Measurements from ENCODE around the gene ATXN10. TPM values are rescaled to one million over a fixed set of nuclear protein-coding genes. Genes with fewer than 3 reads are reported as not detected.

ATXN10 gene
- total and polyA plus RNA-seq, 2 of the 8 experiments (the other 6 are each of a cell fraction or from before 2014, with no cell fraction given), result 134 to 210 TPM

DNA sequence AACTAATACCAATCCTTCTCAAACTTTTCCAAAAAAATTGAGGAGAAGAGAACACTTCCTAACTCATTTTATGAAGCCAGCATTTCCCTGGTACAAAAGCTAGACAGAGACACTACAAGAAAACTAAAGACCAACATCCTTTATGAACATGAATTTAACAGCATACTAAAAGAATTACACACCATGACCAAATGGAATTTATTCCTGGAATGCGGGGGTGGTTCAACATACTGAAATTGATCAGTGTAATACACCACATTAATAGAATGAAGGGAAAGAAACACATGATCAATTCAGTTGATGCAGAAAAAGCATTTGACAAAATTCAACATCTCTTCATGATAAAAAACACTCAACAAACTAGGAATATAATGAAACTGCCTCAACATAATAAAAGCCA lies 157.2 kb downstream of the ATXN10 start:
- no peak overlapping the region for H3K18ac ChIP-seq (ENCODE audit: extremely low read depth, low read length)
- H2AK5ac ChIP-seq (ENCODE audit: low read depth, low read length), result no peak overlapping the region
- H2AFZ ChIP-seq (ENCODE audit: low read length), result no peak overlapping the region
- ChIA-PET POLR2A (ENCODE audit: partially characterized antibody) (no interaction called here), CTCF (ENCODE audit: partially characterized antibody) (interaction anchor here (1.3 kb wide), 1 partner anchor 11 kb away, joined by 4 read pairs; no protein-coding TSS in a partner anchor)
- H3K23me2 ChIP-seq (ENCODE audit: low read depth, low read length), result no peaks in the 10 kb centered on the region; the same call in 1 of the 2 replicates
- no peak overlapping the region for H4K8ac ChIP-seq (ENCODE audit: extremely low read depth, insufficient read depth, low read length)
- no peak overlapping the region for H2BK15ac ChIP-seq (ENCODE audit: low read length)
- peaks cover 0 to 5% (median 0%) of the 10 kb centered on the region in 4 experiments; a peak in 1 of 7 replicates for H3K4me1 ChIP-seq (replicated peaks in 1 of 4; ENCODE audit: control insufficient read depth in 3 of 4, insufficient read depth in 4 of 4, low read length in 3 of 4)
- DNase-seq (ENCODE audit: low read depth in 1 of 2, low spot score in 2 of 2), result no peak
- no peak overlapping the region for H3K4me3 ChIP-seq (ENCODE audit: extremely low read depth in 1 of 4, insufficient read depth in 2 of 4, low read depth in 3 of 4, low read length in 4 of 4)
- H3K4ac ChIP-seq (replicated peaks; ENCODE audit: insufficient read length, low read depth, low read length), result no peak overlapping the region
- H3K14ac ChIP-seq (ENCODE audit: insufficient read length), result no peak overlapping the region
- WGBS, 2 experiments (ENCODE audit: extremely low coverage in 1 of 2, insufficient coverage in 1 of 2, insufficient read length in 1 of 2, insufficient replicate concordance in 2 of 2, low coverage in 1 of 2, low lambda C conversion rate in 2 of 2, missing lambda C conversion rate in 1 of 2), result 100% methylated on average over 1 of the region's 1 CpG; no CpG with 5 or more reads in 1 of the 2 experiments
- H2BK120ac ChIP-seq (replicated peaks; ENCODE audit: low read depth, low read length), result no peak overlapping the region
- H3K23ac ChIP-seq (ENCODE audit: insufficient read length), result no peak overlapping the region
- no peak overlapping the region for H2BK5ac ChIP-seq (ENCODE audit: low read depth, low read length)
- H3K9me3 ChIP-seq (ENCODE audit: insufficient read depth in 2 of 2, low read depth in 1 of 2, low read length in 1 of 2), result no peaks in the 10 kb centered on the region
- H4K5ac ChIP-seq (ENCODE audit: insufficient read length, low read depth, low read length), result no peak overlapping the region
- no peak overlapping the region for H3K9ac ChIP-seq (replicated peaks in 1 of 4; ENCODE audit: extremely low read depth in 1 of 4, low read depth in 3 of 4, low read length in 3 of 4)
- H2BK20ac ChIP-seq (ENCODE audit: low read length), result no peak overlapping the region
- FAIRE-seq, result no peak
- H3K27me3 ChIP-seq (replicated peaks in 1 of 4; ENCODE audit: control insufficient read depth in 3 of 4, extremely low read depth in 1 of 4, insufficient read depth in 3 of 4, low read length in 3 of 4), result no peaks in the 10 kb centered on the region
- H3K36me3 ChIP-seq (ENCODE audit: control insufficient read depth in 2 of 4, insufficient read depth in 4 of 4, low read length in 3 of 4), result peaks cover 0 to 4% (median 2%) of the 10 kb centered on the region in 4 experiments; a peak in 3 of 8 replicates
- no peaks in the 10 kb centered on the region for H3K79me2 ChIP-seq (ENCODE audit: control insufficient read depth in 1 of 2, insufficient read depth in 2 of 2, low read length in 2 of 2)
- peaks cover 3 to 4% of the 10 kb centered on the region in 2 experiments for H4K20me1 ChIP-seq (replicated peaks in 1 of 2; ENCODE audit: control insufficient read depth in 1 of 2, insufficient read depth in 2 of 2, low read length in 2 of 2)
- H2BK12ac ChIP-seq (ENCODE audit: low read depth, low read length), result no peak overlapping the region
- no peak overlapping the region for H3K4me2 ChIP-seq (ENCODE audit: insufficient read depth in 1 of 2, low read depth in 2 of 2, low read length in 2 of 2)
- no peak overlapping the region for H3K56ac ChIP-seq (replicated peaks; ENCODE audit: insufficient read length, low read depth, low read length)
- H3K27ac ChIP-seq (ENCODE audit: low read depth, low read length), result no peak overlapping the region
- H4K91ac ChIP-seq (replicated peaks; ENCODE audit: insufficient read length, low read length), result no peak overlapping the region
- H3K79me1 ChIP-seq (ENCODE audit: low read depth, low read length), result no peaks in the 10 kb centered on the region
- TF ChIP-seq MAFK (IDR thresholded peaks at IDR 0.05; ENCODE audit: low read depth, low read length), result no peak
- TF ChIP-seq SUZ12 (IDR thresholded peaks at IDR 0.05; ENCODE audit: low read length), result no peak
- TF ChIP-seq SP2 (IDR thresholded peaks at IDR 0.05; ENCODE audit: low read length), result no peak
- TF ChIP-seq, protein P1, sequence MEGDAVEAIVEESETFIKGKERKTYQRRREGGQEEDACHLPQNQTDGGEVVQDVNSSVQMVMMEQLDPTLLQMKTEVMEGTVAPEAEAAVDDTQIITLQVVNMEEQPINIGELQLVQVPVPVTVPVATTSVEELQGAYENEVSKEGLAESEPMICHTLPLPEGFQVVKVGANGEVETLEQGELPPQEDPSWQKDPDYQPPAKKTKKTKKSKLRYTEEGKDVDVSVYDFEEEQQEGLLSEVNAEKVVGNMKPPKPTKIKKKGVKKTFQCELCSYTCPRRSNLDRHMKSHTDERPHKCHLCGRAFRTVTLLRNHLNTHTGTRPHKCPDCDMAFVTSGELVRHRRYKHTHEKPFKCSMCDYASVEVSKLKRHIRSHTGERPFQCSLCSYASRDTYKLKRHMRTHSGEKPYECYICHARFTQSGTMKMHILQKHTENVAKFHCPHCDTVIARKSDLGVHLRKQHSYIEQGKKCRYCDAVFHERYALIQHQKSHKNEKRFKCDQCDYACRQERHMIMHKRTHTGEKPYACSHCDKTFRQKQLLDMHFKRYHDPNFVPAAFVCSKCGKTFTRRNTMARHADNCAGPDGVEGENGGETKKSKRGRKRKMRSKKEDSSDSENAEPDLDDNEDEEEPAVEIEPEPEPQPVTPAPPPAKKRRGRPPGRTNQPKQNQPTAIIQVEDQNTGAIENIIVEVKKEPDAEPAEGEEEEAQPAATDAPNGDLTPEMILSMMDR (IDR thresholded peaks at IDR 0.05; ENCODE audit: control extremely low read depth in 1 of 3, insufficient read depth in 1 of 3, low read depth in 1 of 3, low read length in 3 of 3), result no peak
- TF ChIP-seq BACH1 (IDR thresholded peaks at IDR 0.05; ENCODE audit: low read length), result no peak
- no peak for TF ChIP-seq KDM5A (IDR thresholded peaks at IDR 0.05; ENCODE audit: low read length)
- no peak for TF ChIP-seq POLR2AphosphoS5 (IDR thresholded peaks at IDR 0.05; ENCODE audit: low read depth, low read length)
- TF ChIP-seq CTBP2 (IDR thresholded peaks at IDR 0.05; ENCODE audit: borderline replicate concordance, insufficient read depth, insufficient read length, low read length), result no peak
- TF ChIP-seq RXRA (IDR thresholded peaks at IDR 0.05; ENCODE audit: insufficient read depth, low read depth, low read length), result no peak
- no peak for TF ChIP-seq SAP30 (IDR thresholded peaks at IDR 0.05; ENCODE audit: insufficient read depth, insufficient replicate concordance, low read length)
- no peak for TF ChIP-seq TBP (IDR thresholded peaks at IDR 0.05; ENCODE audit: low read depth, low read length)
- TF ChIP-seq CHD2 (IDR thresholded peaks at IDR 0.05; ENCODE audit: low read length), result no peak

Data from H1 (cell line).